Stimulated activated CD8-positive, alpha-beta memory T cell treated with anti-CD3 and anti-CD28 coated beads, Interleukin-12 subunit alpha, Interleukin-12 subunit beta, amount 100 ng/mL, for 4 hours (primary cell): ENCODE measurements around the gene INTS4.
"Not testable (repeated sequence)": the region's sequence is repeated elsewhere in the genome, so short reads cannot be mapped to it uniquely, and the experiment has no call there.

ENCODE experiments used
- DNase-seq: peaks from one replicate; pipeline ENCODE4 v3.0.0-alpha.2; 2020; ENCODE audit warnings: low read depth

The INTS4 gene, protein sequence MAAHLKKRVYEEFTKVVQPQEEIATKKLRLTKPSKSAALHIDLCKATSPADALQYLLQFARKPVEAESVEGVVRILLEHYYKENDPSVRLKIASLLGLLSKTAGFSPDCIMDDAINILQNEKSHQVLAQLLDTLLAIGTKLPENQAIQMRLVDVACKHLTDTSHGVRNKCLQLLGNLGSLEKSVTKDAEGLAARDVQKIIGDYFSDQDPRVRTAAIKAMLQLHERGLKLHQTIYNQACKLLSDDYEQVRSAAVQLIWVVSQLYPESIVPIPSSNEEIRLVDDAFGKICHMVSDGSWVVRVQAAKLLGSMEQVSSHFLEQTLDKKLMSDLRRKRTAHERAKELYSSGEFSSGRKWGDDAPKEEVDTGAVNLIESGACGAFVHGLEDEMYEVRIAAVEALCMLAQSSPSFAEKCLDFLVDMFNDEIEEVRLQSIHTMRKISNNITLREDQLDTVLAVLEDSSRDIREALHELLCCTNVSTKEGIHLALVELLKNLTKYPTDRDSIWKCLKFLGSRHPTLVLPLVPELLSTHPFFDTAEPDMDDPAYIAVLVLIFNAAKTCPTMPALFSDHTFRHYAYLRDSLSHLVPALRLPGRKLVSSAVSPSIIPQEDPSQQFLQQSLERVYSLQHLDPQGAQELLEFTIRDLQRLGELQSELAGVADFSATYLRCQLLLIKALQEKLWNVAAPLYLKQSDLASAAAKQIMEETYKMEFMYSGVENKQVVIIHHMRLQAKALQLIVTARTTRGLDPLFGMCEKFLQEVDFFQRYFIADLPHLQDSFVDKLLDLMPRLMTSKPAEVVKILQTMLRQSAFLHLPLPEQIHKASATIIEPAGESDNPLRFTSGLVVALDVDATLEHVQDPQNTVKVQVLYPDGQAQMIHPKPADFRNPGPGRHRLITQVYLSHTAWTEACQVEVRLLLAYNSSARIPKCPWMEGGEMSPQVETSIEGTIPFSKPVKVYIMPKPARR

DNA sequence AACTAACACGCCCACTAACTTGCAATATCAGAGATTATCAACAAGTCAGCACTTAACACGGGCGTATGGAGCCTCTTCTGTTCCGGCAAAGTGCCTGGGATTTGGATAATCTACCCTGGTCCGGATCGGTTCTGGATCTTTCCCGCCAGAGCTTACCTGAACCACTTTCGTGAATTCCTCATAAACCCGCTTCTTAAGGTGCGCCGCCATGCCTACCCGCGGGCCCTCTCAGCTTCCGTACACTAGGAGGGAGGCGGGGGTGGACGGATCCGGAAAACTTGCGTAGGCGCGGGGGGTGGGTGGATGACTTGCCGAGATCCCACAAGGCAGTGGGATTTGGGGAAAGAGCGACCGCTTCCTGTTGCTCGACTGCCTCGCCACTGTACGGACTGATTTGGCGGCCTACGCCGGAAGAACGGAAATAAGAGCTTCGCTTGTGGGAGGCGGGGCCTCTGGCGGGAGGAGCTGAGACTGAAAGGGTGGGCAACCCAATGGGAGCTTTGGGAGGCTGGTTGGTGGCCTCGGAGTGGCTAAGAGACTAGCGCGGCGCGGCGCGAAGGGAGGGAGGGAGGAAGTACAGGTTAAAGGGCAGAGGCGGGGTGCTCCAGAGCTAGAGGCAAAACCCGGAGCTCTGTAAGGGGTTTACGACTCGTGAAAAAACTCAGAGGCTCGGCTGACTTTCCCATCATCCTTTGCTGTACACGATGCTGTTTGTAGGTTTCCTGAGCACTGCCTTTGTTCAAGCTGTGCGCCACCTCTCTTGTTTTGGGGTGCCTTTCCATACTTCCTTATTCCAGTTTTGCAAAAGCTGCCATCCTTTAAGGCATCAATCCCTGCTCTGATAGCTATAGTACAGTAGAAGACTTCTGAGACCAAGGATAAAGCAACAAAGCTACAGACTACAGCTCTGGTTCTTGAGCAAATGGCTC lies at the start of gene INTS4:
Gene INTS4 (minus strand): TSS at position 235 of the 929 bp plus-strand sequence. CDS start 25 bp downstream, at position 210.
- peak; percentile 93 for DNase-seq

DNA sequence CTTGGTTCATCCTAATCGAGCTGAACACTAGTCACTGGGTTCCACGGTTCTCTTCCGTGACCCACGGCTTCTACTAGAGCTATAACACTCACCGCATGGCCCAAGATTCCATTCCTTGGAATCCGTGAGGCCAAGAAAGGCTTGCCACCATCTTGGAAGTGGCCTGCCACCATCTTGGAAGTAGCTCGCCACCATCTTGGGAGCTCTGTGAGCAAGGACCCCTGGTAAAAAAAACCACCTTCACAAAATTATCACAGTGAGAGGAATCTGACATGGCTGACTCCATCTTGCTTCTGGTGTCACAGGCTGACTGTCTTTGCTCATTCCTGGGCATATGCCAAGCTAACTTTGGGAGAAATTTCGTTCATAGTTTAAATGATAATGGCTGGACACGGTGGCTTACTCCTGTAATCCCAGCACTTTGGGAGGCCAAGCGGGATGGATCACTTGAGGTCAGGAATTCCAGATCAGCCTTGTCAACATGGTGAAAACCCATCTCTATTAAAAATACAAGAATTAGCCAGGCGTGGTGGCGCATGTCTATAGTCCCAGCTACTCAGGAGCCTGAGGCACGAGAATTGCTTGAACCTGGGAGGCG lies 47.5 kb upstream of the INTS4 start:
- DNase-seq = no peak

DNA sequence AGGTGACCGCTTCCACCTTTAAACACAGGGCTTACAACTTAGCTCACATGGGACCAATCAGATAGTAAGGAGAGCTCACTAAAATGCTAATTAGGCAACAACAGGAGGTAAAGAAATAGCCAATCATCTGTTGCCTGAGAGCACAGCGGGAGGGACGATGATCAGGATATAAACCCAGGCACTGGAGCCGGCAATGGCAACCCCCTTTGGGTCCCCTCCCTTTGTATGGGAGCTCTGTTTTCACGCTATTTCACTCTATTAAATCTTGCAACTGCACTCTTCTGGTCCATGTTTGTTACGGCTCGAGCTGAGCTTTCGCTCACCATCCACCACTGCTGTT lies 46.9 kb upstream of the INTS4 start:
- DNase-seq = not testable (repeated sequence)

DNA sequence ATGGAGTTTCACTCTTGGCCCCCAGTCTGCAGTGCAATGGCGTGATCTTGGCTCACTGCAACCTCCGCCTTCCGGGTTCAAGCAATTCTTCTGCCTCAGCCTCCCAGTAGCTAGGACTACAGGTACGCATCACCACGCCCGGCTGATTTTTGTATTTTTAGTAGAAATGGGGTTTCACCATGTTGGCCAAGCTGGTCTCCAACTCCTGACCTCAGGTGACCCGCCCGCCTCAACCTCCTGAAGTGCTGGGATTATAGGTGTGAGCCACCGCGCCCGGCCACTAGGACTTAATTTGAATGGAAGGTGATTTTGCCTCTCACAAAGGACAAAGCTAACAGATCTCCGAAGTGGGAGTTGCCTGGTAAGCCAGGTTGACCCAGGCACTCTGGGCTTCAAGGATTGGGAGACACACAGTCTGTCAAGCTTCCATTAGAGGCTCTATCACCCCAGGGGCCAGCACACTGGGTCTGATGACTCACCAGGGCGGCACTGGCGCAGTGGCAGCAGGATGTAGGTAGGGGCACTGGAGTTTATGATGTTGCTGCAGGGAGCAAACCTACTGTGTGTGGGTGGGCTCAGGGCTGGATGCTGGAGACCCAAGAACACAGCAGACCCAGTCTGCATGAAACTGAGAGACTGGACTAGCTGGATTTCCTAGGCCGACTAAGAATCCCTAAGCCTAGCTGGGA lies 46.4 kb upstream of the INTS4 start:
- DNase-seq = no peak

DNA sequence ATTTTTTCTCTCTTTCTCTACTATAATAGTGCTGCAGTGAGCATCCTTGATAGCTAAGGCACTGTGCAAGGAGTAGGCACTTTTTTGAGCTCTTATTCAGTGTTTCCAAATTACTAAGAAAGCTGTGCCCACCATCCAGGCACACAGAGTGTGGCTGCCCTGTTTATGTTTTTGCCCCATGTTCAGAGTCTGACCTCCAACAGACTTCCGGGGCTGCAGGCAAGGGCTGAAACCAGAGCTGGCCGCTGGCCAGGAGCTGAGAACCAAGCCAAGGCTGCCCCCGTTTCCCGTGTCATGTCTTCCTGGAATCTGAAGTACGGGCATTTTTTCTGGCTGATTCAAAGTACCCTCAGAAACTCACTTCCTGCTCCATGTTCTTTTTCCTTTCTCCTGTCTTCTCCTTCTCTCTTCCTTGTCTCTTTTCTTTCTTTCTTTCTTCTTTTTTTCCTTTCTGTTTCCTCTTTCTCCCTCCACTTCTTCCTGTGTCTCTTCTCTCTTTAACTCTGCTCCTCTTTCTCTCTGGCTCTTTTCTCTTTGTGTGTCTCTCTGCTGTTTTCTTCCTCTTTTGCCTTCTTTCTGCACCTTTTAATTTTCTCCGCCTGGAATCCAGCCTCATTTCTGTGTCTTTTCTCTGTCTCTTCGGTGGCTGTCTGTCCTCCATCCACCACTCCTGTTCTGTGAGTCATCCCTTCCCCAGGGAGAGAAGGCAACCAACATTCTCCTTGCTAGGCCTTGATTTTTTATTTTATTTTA lies 45.6 kb upstream of the INTS4 start:
- DNase-seq = no peak

DNA sequence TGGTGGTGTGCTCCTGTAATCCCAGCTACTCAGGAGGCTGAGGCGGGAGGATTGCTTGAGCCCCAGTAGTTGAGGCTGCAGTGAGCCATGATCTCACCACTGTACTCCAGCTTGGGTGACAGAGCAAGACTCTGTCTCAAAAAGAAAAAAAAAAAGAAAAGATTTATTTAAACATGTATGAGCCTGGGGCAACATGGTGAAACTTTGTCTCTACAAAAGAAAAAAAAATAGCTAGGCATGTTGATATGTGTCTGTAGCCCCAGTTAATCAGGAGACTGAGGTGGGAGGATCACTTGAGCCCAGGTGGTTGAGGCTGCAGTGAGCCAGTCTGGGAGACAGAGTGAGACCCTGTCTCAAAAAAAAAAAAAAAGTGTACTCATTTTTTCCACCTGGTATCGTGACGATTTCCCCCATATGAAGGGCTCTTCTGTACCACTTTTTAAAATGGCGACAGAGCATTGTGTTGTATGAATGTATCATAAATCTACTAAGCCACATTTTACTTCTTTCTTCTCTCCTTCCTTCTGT lies 45.0 kb upstream of the INTS4 start:
- no peak for DNase-seq

DNA sequence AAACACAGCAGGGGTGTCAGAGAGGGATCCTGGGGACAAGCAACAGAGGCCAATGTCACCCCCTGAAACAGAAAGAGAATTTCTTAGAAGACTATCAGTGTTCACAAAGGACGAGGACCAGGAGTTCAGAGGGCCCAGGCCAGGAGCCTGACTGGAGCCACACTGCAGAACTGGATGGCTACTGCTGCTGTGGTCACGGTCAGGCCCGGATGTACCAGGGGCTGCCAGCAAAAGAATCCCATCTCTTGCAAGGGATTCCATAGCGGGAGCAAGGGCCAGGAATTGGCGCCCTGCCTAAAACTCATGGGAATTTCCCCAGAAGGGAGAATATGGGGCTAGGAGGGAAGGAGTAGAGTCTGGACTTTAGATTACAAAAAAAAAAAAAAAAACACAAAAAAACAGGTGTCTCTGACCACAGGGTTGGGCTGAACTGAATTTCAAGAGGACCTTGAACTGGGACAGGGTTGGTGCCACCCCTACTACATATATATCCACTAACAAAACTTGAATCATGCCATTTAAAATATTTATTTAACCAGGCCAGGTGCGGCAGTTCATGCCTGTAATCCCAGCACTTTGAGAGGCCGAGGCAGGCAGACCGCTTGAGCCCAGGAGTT lies 44.3 kb upstream of the INTS4 start:
- DNase-seq = no peak

DNA sequence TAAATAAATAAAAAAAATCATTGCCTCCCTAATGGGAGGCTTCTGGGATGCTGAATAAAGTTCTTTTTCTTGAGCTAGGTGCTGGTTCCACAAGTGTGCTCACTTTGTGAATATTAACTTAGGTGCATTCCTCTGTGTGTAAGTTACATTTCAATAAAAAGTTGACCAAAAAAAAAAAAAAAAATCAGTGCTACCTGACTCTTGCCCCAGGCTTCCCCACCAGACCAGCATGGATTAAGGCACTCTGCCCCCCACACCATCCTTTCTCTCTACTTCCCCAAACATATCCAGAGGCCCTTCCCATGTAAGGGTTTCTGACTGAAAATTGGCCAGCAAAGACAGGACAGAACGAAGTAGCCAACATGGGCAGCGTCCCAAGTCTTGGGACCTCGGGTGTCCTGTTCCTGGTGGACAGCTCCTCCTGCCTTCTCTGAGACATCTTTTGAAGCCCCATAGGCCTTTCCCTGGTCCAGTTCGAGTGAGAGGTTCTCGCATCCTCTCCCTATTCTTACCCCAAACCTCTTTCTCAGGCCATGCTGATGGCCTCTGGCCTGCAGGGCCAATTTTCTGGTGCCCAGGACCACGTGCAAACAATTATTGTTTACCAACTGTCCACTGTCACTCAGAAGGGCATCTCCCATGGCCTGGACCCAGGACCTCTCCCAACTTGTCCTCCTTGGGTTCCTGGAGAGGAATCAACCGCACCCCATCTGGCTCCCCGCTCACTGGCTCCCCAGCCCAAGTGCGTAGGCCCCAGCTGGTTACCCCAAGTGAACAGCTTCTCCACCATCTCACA lies 43.6 kb upstream of the INTS4 start:
- DNase-seq = no peak

DNA sequence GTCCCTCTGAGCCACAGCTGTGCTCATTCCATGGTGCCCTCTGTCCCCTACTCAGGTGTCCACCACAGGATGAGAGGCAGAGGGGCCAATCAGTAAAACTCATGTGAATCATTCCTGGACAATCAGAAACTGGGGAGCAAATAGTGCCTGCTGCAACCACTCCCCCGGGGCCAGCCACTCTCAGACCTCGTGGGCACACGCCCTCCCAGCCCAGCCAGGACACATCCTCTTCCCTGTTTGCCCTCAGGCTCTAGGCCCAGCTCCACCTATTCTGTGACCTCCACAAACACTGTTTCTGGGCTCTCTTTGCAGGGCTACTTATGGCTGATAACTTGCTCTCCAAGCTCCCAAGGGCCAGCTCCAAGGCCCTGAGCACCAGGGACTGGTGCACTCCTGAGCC lies 42.6 kb upstream of the INTS4 start:
- DNase-seq = no peak

DNA sequence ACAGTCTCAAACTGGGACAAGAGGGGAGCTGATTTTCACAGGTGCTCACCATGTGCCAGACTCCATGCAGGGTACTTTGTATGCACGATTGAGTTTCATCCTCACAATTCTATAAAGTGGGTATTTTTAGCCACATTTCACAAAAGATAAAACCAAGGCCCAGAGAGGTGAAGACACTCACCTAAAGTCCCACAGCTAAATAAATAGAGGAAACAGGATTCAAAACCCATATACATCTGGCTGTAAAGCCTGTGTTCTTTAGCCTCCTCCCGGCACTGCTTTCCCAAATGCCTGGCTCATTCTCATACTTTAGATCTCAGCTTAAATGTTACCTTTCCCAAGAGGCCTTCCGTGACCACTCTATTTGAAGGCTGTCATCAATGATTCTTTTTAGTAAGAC lies 41.8 kb upstream of the INTS4 start:
- no peak for DNase-seq

DNA sequence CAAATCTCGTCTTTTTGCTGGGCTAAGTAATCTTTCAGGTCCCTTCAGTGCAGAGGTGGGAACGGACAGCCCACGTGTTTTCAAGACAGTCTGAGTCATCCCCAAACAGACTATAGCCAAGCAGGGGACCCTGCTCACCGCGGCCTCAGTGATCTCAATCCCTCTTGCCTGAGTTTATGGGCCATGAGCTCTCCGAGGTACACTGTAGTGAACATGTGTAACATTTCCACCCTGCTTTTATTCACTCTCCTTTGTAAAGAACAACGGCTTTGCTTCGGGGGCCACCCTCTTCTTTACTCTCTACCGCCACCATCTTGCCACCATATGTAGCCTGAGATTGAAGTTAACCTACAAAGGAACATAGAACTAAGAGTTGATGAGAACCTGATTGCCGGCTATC lies 40.2 kb upstream of the INTS4 start:
- DNase-seq = no peak

DNA sequence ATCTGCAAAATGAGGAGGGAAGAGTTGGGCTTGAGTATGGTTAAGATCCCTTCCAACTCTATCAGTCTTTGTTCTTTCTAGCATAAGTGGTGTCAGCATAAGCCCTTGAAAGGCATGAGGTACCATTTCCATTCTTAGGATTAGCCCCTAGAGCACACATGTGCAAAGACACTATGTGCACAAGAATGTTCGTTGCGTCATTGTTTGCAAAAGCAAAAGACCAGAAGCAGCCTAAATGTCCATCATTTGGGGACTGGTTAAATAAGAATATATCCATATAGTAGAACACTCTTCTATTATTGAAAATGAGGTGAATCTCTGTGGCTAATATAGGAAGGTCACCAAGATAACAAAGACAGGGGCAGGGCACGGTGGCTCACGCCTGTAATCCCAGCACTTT lies 38.6 kb upstream of the INTS4 start:
- no peak for DNase-seq

DNA sequence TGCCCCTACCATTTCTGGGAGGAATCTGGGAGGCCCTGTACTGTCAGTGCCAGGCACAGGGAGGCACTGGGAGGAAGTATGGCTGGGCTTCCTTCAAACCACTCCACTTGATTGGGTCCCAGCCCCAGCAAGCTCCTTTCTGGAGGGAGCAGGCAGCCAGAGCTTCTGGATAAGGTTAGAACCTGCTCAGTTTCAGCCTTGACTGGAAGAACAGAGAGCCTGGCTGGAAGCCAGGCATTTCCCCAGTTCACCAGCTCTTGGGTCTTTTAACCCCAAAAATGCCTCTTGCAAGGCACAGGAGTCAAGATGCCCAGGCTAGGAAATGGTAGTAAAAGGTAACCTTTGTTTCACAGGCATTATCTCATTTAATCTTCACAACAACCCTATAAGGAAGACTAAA lies 37.6 kb upstream of the INTS4 start:
- no peak for DNase-seq

DNA sequence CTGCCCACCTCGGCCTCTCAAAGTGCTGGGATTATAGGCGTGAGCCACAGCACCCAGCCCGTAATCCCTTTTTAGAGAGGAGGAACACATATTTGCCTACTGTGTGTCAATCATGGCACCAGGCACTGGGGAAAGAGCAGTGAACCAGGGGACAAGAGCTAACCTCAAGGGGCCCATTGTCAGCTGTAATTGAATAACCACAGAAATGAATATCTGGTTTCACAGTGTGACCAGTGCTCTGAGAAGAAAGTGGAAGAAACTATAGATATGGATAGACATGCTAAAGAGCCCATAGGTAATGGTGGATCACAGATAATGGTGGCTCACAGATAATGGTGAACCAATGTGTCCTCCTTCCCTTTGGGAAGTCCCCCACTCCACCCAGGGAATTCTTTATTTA lies 37.2 kb upstream of the INTS4 start:
- DNase-seq = no peak

DNA sequence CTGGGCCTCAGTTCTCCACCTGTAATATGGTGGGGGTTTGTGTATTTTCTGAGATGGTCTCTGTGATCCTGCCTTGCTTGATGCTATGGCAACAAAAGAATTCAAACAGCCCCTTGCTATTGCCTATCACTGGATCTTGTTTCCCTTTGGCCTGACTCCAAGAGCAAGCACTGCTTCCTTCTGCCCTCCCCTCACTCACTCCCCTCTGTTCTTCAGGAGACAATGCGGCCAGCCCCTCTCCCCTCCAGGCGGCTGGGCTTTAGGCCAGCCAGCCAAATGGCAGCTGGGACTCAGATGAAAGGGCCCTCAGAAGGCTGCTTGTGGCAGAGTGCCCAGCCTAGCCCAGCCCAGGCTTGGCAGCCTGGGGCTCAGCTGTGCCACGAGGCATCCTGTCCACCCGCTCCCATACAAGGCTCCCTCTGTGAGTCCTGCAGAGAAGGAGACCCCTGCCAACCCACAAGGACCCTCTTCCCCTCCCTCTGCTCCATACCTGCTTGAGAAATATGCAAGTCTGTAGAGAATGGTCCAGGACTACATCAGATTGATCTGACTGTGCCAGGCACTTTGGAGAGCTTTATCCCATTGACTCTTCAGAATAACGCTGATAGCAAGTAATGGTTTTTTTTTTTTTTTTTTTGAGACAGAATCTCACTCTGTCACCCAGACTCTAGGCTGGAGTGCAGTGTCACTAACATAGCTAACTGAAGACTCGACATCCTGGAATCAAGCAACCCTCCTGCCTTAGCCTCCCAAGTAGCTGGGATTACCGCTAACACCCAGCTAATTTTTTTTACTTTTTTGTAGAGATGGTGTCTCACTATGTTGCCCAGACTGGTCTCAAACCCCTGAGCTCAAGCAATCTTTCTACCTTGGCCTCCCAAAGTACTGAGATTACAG lies 36.2 kb upstream of the INTS4 start:
- DNase-seq = no peak

DNA sequence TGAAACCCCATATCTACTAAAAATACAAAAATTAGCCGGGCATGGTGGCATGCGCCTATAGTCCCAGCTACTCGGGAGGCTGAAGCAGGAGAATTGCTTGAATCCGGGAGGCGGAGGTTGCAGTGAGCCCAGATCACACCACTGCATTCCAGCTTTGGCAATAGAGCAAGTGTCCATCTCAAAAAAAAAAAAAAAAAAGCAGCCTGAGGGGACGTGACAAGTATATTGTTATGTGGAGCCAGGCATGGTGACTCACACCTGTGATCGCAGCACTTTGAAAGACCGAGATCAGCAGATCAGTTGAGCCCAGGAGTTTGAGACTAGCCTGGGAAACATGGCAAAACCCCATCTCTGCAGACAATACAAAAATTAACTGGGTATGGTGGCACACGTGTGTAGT lies 34.0 kb upstream of the INTS4 start:
- DNase-seq = not testable (repeated sequence)

DNA sequence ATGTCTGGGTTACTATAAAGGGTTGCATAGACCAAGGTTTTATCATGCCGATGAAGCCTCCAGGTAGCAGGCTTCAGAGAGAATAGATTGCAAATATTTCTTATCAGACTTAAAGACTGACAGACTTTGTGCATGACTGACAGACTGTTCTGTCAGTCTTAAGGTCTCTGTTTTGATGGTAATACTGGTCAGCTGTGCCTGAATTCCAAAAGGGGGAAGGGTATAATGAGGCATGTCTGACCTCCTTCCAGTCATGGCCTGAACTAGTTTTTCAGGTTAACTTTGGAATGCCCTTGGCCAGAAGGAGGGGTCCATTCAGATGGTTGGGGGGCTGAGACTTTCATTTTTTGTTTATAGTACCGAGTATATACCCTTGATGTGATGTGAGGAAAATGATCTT lies 33.3 kb upstream of the INTS4 start:
- no peak for DNase-seq

DNA sequence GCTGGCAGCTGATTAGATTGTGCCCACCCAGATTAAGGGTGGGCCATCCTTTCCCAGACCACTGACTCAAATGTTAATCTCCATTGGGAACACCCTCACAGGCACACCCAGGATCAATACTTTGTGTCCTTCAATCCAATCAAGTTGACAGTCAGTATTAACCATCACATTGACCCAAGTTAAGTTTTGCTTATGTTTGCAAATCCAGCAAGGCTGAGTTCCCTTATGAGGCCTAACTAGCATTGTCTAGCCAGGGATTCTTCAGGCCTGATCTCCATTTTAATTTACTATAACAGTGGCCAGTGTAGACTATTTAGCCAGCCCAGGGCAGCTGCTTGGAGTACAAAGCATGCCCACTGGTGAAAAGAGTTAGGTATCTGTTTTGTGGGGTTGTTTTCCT lies 30.9 kb upstream of the INTS4 start:
- no peak for DNase-seq
